ENCODE measurements around the gene TPRN. TPM values are rescaled to one million over a fixed set of nuclear protein-coding genes. Genes with fewer than 3 reads are reported as not detected.

Gene TPRN
- total RNA-seq, 1 experiment from 2014 or later, result 23.0 TPM

DNA sequence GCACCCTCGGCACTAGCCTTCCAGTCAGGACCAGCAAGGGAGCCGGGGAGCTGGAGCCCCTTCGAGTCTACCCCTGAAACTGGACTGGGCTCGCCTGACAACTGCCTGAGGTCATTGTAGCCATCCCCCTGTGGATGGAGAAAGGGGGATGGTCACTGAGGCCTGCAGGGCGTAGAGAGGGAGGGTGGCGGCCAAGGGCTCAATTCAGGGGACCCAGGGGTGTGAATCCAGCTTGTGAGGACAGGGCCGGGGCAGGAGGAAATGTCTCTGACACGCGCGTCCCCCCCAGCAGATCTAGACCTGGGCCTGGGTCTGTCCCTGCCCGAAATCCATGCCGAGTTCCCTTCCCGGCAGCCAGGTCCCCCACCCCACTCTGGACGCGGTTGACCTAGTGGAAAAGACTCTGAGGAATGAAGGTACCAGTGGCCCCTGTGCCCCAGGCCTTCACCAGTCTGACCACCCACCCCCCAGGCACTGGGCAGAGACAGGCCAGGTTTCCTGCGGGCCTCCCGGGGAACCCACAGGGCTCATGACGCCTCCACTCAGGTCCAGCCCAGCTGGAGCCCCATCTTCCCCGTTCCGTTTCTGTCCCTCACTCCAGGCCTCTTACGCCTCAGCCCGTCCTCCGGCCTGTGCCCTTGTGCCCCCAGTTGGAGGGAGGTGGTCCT, 31.0 kb upstream of the TPRN start:
- no peak for TF ChIP-seq EZH2 (IDR thresholded peaks at IDR 0.05; ENCODE audit: borderline replicate concordance, low read depth, low read length, poor library complexity, severe bottlenecking)
- TF ChIP-seq, protein P1, sequence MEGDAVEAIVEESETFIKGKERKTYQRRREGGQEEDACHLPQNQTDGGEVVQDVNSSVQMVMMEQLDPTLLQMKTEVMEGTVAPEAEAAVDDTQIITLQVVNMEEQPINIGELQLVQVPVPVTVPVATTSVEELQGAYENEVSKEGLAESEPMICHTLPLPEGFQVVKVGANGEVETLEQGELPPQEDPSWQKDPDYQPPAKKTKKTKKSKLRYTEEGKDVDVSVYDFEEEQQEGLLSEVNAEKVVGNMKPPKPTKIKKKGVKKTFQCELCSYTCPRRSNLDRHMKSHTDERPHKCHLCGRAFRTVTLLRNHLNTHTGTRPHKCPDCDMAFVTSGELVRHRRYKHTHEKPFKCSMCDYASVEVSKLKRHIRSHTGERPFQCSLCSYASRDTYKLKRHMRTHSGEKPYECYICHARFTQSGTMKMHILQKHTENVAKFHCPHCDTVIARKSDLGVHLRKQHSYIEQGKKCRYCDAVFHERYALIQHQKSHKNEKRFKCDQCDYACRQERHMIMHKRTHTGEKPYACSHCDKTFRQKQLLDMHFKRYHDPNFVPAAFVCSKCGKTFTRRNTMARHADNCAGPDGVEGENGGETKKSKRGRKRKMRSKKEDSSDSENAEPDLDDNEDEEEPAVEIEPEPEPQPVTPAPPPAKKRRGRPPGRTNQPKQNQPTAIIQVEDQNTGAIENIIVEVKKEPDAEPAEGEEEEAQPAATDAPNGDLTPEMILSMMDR (conservative IDR thresholded peaks at IDR 0.05; ENCODE audit: low read depth, low read length), result no peak
- Histone ChIP-seq H3K4me1 (ENCODE audit: insufficient read depth, low read length, poor library complexity, severe bottlenecking) (peaks cover under 1% of the 10 kb centered on the region), H3K27me3 (replicated peaks; ENCODE audit: insufficient read depth, low read depth, low read length, poor library complexity) (no peaks in the 10 kb centered on the region), H3K4me3 (ENCODE audit: low read depth, low read length, poor library complexity, severe bottlenecking) (no peak overlapping the region), H3K36me3 (ENCODE audit: insufficient read depth, low read length, poor library complexity, severe bottlenecking) (no peaks in the 10 kb centered on the region), H3K9me3 (ENCODE audit: low read depth, low read length, poor library complexity, severe bottlenecking) (no peaks in the 10 kb centered on the region), H3K27ac (ENCODE audit: low read depth, low read length, poor library complexity, severe bottlenecking) (no peak overlapping the region)
- ChIA-PET CTCF (no interaction called here), POLR2A (ENCODE audit: low non-redundant PET) (no interaction called here)
- no TSS peak for BruUV-seq (replicated peaks)
- intact Hi-C loops (cut with micrococcal nuclease; ENCODE audit: unreplicated experiment), result no loop called here
- DNase-seq (ENCODE audit: low spot score), result no peak

DNA sequence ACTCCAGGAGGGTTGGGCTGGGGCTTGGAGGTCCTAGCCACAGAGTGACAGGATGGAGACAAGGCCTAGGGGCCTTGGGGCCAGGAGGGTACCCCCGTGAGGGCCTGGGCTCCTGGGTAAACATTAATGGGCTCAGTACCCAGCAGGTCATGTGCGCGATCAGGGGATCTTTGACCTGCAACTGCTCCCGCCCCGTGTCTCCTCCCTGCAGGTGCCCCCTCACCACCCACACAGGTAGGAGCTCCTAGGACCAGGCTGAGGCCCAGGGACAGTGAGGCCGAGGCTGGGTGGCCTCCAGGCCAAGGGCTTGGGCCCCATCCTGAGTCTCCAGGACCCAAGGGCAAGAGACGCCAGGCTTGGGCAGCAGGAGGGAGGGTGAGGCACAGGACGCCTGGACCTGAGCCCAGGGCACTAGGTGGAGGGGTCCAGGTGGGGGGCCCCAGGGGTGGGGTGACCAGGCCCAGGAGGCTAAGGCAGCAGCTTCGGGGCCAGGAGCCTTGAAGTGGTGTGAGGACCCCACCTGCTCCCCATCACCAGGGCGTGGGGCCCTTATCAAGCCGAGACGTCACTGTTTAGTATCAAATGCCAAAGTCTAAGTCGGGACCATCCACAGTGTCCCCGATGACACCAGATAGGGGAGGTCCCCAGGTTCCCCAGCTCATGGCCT, 30.3 kb upstream of the TPRN start, which contains the start of gene SLC34A3:
Gene SLC34A3, plus strand, starts transcription at position 197 of the 667 bp plus-strand sequence. CDS start 802 bp downstream, outside the sequence.
- Histone ChIP-seq H3K36me3 (ENCODE audit: insufficient read depth, low read length, poor library complexity, severe bottlenecking) (no peaks in the 10 kb centered on the region), H3K9me3 (ENCODE audit: low read depth, low read length, poor library complexity, severe bottlenecking) (no peaks in the 10 kb centered on the region), H3K27ac (ENCODE audit: low read depth, low read length, poor library complexity, severe bottlenecking) (no peak within 1 kb of the TSS), H3K27me3 (replicated peaks; ENCODE audit: insufficient read depth, low read depth, low read length, poor library complexity) (no peaks in the 10 kb centered on the region), H3K4me1 (ENCODE audit: insufficient read depth, low read length, poor library complexity, severe bottlenecking) (no peaks in the 10 kb centered on the region), H3K4me3 (ENCODE audit: low read depth, low read length, poor library complexity, severe bottlenecking) (no peak within 1 kb of the TSS)
- no peak for TF ChIP-seq EZH2 (IDR thresholded peaks at IDR 0.05; ENCODE audit: borderline replicate concordance, low read depth, low read length, poor library complexity, severe bottlenecking)
- TF ChIP-seq, protein P1 (conservative IDR thresholded peaks at IDR 0.05; ENCODE audit: low read depth, low read length), result no peak
- CTCF ChIA-PET, result no interaction called here
- BruUV-seq (replicated peaks), result no TSS peak
- POLR2A ChIA-PET (ENCODE audit: low non-redundant PET), result no interaction called here
- DNase-seq (ENCODE audit: low spot score), result no peak
- intact Hi-C loops (cut with micrococcal nuclease; ENCODE audit: unreplicated experiment), result no loop called here

DNA sequence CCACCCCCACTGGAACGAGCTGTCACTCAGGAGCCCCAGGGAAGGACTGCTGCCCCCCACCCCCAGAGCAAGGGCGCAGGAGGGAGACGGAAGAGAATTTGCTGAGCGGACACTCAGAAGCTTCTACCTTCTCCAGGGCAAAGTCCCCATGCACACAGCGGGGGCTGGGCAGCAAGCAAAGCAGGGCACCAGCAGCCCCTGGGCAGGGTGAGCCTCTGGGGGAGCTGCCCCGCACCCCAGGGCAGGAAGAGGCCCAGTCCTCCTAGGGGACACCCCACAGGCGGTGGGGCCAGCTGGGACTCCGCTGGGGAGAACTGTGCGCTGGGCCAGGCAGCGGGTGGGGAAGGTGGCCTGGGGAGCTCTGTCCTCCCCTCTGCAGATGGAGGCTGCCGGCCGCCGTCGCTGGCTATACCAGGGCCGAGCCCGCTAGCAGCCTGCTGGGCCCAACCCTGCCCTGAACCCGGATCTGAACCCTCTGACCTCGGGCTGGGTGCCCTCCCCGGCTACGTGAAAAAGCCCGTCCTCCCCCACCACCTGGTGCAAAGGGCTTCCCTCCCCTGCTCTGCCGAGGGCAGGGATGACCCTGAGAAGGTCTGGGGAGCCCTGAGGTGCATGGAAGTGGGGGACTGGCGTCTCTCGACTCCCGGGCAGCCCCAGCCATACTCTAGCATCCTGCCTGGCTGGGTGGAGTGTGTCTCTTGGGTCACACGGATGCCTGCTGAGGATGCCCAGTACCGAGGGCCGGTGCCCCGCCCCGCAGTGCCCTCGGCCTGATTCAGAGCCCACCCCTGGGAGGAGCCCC, 29.6 kb upstream of the TPRN start:
- Histone ChIP-seq H3K4me3 (ENCODE audit: low read depth, low read length, poor library complexity, severe bottlenecking) (no peak overlapping the region), H3K4me1 (ENCODE audit: insufficient read depth, low read length, poor library complexity, severe bottlenecking) (no peaks in the 10 kb centered on the region), H3K9me3 (ENCODE audit: low read depth, low read length, poor library complexity, severe bottlenecking) (no peaks in the 10 kb centered on the region), H3K27me3 (replicated peaks; ENCODE audit: insufficient read depth, low read depth, low read length, poor library complexity) (no peaks in the 10 kb centered on the region), H3K36me3 (ENCODE audit: insufficient read depth, low read length, poor library complexity, severe bottlenecking) (no peaks in the 10 kb centered on the region), H3K27ac (ENCODE audit: low read depth, low read length, poor library complexity, severe bottlenecking) (no peak overlapping the region)
- ChIA-PET CTCF (interaction anchor here (0.9 kb wide), 1 partner anchor 195 kb away, joined by 3 read pairs; no protein-coding TSS in a partner anchor), POLR2A (ENCODE audit: low non-redundant PET) (no interaction called here)
- TF ChIP-seq, protein P1 (conservative IDR thresholded peaks at IDR 0.05; ENCODE audit: low read depth, low read length), result no peak
- TF ChIP-seq EZH2 (IDR thresholded peaks at IDR 0.05; ENCODE audit: borderline replicate concordance, low read depth, low read length, poor library complexity, severe bottlenecking), result no peak
- BruUV-seq (replicated peaks), result no TSS peak
- intact Hi-C loops (cut with micrococcal nuclease; ENCODE audit: unreplicated experiment), result no loop called here
- no peak for DNase-seq (ENCODE audit: low spot score)
